K562 (cell line): ENCODE results near the gene ATP5PD. TPM values are rescaled to one million over a fixed set of nuclear protein-coding genes. Genes with fewer than 3 reads are reported as not detected.
A peak's percentile ranks its signal among the peaks of the same experiment; 100 is the strongest.

Source experiments
- ATAC-seq: fragments of 200-7000 bp; cut with Tn5 transposase; 3 replicates; pipeline ENCODE4 v1.9.1; 2020; ENCODE audit warnings: moderate library complexity
- BruUV-seq: library from RNA; stranded (reverse); fragments of 400-500 nt; replicated peaks from 2 replicates; lab custom pipeline; 2021; lab: Mats Ljungman, UMichigan
- CTCF ChIA-PET: fragments of 300-600 bp; formaldehyde crosslinking; extraction: SDS; loops from one replicate; lab custom pipeline; 2021; ENCODE audit warnings: low intra/inter-chr PET ratio; lab: Yijun Ruan, JAX
- POLR2A ChIA-PET: fragments of 300-600, 350-650 bp; sonication (Branson Sonifier 250); formaldehyde crosslinking; extraction: SDS; loops from one replicate; lab custom pipeline; 2021; ENCODE audit warnings: antibody characterized with exemption, inconsistent platforms; lab: Yijun Ruan, JAX
- DNase-seq, 4 experiments: peaks; one replicate each; pipeline versions ENCODE4 v3.0.0 to v3.0.0-alpha.2; 2011 to 2018; ENCODE audit warnings: low spot score in 3 of 4, mixed read lengths in 3 of 4; ENCODE audit errors: extremely low read depth in 1 of 4
- FAIRE-seq: peaks from 2 replicates; lab custom pipeline; 2011; peaks lifted over from hg19 to GRCh38; lab: Jason Lieb, UNC
- H2AFZ ChIP-seq: 2 replicates; pipeline ENCODE4 v1.6.0; 2011; ENCODE audit warnings: low read depth, low read length, control low read depth, inconsistent platforms
- H3K27ac ChIP-seq: fragments of 200-600 bp; 3 replicates; pipeline ENCODE4 v1.8.0; 2011; ENCODE audit warnings: low read depth, mild to moderate bottlenecking, control low read depth, inconsistent platforms, low read length, moderate library complexity, mixed read lengths; ENCODE audit errors: extremely low read depth
- H3K27me3 ChIP-seq, 2 experiments: fragments of 300-600 bp in 1 of 2; 2 replicates in 1 of 2; 3 replicates in 1 of 2; pipeline versions ENCODE4 v1.6.0 to v1.8.0; 2011; ENCODE audit warnings: inconsistent platforms in 2 of 2, low read length in 2 of 2, mild to moderate bottlenecking in 1 of 2, mixed read lengths in 1 of 2, moderate library complexity in 1 of 2; ENCODE audit not compliant: control insufficient read depth in 2 of 2, insufficient read depth in 2 of 2
- H3K36me3 ChIP-seq: fragments of 300-600 bp; 3 replicates; pipeline ENCODE4 v1.8.0; 2011; ENCODE audit warnings: mild to moderate bottlenecking, low read length, inconsistent platforms; ENCODE audit not compliant: control insufficient read depth, insufficient read depth
- H3K4me1 ChIP-seq, 2 experiments: fragments of 200-600 bp in 1 of 2; replicated peaks in 1 of 2; 2 replicates in 1 of 2; 3 replicates in 1 of 2; pipeline versions ENCODE4 v1.5.1 to v1.8.0; 2011; ENCODE audit warnings: inconsistent platforms in 2 of 2, low read length in 2 of 2, mild to moderate bottlenecking in 1 of 2, mixed read lengths in 1 of 2, moderate library complexity in 1 of 2; ENCODE audit not compliant: control insufficient read depth in 2 of 2, insufficient read depth in 2 of 2
- H3K4me2 ChIP-seq: 2 replicates; pipeline ENCODE4 v1.6.1; 2011; ENCODE audit warnings: low read length, control low read depth, inconsistent platforms, mixed read lengths; ENCODE audit not compliant: insufficient read depth
- H3K4me3 ChIP-seq: fragments of 200-600 bp; sonication (generic), shearing (Covaris generic); 2 replicates; pipeline ENCODE4 v1.5.1; 2016; ENCODE audit warnings: control low read depth, inconsistent platforms
- H3K79me2 ChIP-seq: fragments of 200-600 bp; 3 replicates; pipeline ENCODE4 v1.8.0; 2011; ENCODE audit warnings: low read length, inconsistent platforms; ENCODE audit not compliant: control insufficient read depth, insufficient read depth
- H3K9ac ChIP-seq, 2 experiments: 2 replicates each; pipeline versions ENCODE4 v1.6.0 to v1.6.1; 2011; ENCODE audit warnings: low read depth in 2 of 2, low read length in 2 of 2, control low read depth in 1 of 2, inconsistent platforms in 1 of 2, mild to moderate bottlenecking in 1 of 2, mixed read lengths in 1 of 2; ENCODE audit not compliant: insufficient read depth in 1 of 2
- H3K9me1 ChIP-seq: one replicate; pipeline ENCODE4 v1.6.0; 2011; ENCODE audit warnings: inconsistent platforms, mild to moderate bottlenecking, low read length, moderate library complexity; ENCODE audit not compliant: control insufficient read depth, insufficient read depth
- H3K9me3 ChIP-seq: replicated peaks from 2 replicates; pipeline ENCODE4 v1.5.1; 2011; ENCODE audit warnings: low read depth, low read length, inconsistent platforms; ENCODE audit not compliant: control insufficient read depth, insufficient read depth
- H4K20me1 ChIP-seq: replicated peaks from 2 replicates; pipeline ENCODE4 v1.6.1; 2011; ENCODE audit warnings: low read length, inconsistent platforms, mixed read lengths; ENCODE audit not compliant: control insufficient read depth, insufficient read depth
- BDP1 ChIP-seq: IDR thresholded peaks from 3 replicates; pipeline ENCODE4 v1.6.1; 2011; ENCODE audit not compliant: insufficient read length, insufficient read depth
- CUX1 ChIP-seq: fragments of 200-800 bp; sonication (Bioruptor generic); IDR thresholded peaks from 2 replicates; pipeline ENCODE4 v1.6.1; 2016; ENCODE audit warnings: missing genetic modification characterization, missing compliant biosample characterization
- EGR1 ChIP-seq: fragments of 450-650 bp; conservative IDR thresholded peaks from 2 replicates; pipeline ENCODE4 v1.6.1; 2017; ENCODE audit warnings: mild to moderate bottlenecking
- MEF2A ChIP-seq: IDR thresholded peaks from 2 replicates; pipeline ENCODE4 v1.6.1; 2011; ENCODE audit warnings: low read depth, mild to moderate bottlenecking, low read length, moderate library complexity; ENCODE audit not compliant: control insufficient read depth
- NR2C1 ChIP-seq, 2 experiments: fragments of 450-650 bp; IDR thresholded peaks; 2 replicates each; pipeline ENCODE4 v1.6.1; 2017; ENCODE audit warnings: mild to moderate bottlenecking in 2 of 2, antibody characterized with exemption in 1 of 2, inconsistent platforms in 1 of 2, missing compliant biosample characterization in 1 of 2, missing genetic modification characterization in 1 of 2
- PYGO2 ChIP-seq: fragments of 450-650 bp; IDR thresholded peaks from 2 replicates; pipeline ENCODE4 v1.6.1; 2016; ENCODE audit warnings: mild to moderate bottlenecking, missing genetic modification characterization, moderate library complexity, missing compliant biosample characterization
- STAG1 ChIP-seq: sonication (generic); formaldehyde crosslinking; IDR thresholded peaks from 2 replicates; pipeline ENCODE4 v1.5.0; 2020; ENCODE audit warnings: missing genetic modification reagents, borderline replicate concordance
- XRCC5 ChIP-seq: fragments of 200-400 bp; formaldehyde crosslinking; IDR thresholded peaks from 2 replicates; pipeline ENCODE4 v1.6.1; 2017; ENCODE audit warnings: low read depth, mild to moderate bottlenecking, low read length
- ZNF583 ChIP-seq: fragments of 250-450 bp; sonication (Bioruptor Pico); IDR thresholded peaks from 2 replicates; pipeline ENCODE4 v1.4.0; 2020
- WGBS: fragments of 100-300 bp; shearing (Covaris generic); methylation state at CpG from one replicate; pipeline ENCODE4 v1.1.6; 2016; ENCODE audit warnings: low coverage, mixed read lengths; ENCODE audit not compliant: insufficient coverage; ENCODE audit errors: missing lambda C conversion rate; 5-methylcytosine and 5-hydroxymethylcytosine counted together
- in situ Hi-C: fragments of 300-500 bp; cut with MboI; formaldehyde crosslinking; loops from 4 replicates; pipeline ENCODE4 v1.15.0; 2018; ENCODE audit warnings: inconsistent platforms, mixed read lengths
- intact Hi-C: fragments of 100-400 bp; cut with micrococcal nuclease; formaldehyde crosslinking; loops from 2 replicates; pipeline ENCODE4 v1.14.2; 2022
- polyA plus RNA-seq, 8 experiments: library from polyadenylated mRNA; depleted of rRNA in 4 of 8; stranded (reverse) in 5 of 8; unstranded in 3 of 8; fragments of >200 nt; fragmentation: Nextera tagmentation in 2 of 8; fragmentation: Illumina TruSeq in 1 of 8; extraction: Ambion mirVana in 2 of 8; extraction: Trizol in 1 of 8; gene quantifications; 2 replicates each; pipeline versions ENCODE4 v1.2.1 to v1.2.3, GENCODE V29; 2011 to 2014; ENCODE audit warnings: inconsistent platforms in 1 of 8, missing spikeins in 1 of 8
- total RNA-seq, 7 experiments: library from RNA; depleted of rRNA in 6 of 7; stranded (reverse); fragments of >200 nt in 6 of 7; fragmentation: Illumina TruSeq in 2 of 7; extraction: Trizol in 2 of 7; gene quantifications; 2 replicates each; pipeline versions ENCODE4 v1.2.1 to v1.2.3, GENCODE V29; 2011 to 2021; ENCODE audit warnings: low replicate concordance in 1 of 7

The ATP5PD gene
- total and polyA plus RNA-seq, 9 of the 15 experiments (the other 6 are each of a cell fraction or from before 2014, with no cell fraction given), result 271 to 828 (median 432) TPM

GRCh38 chr17:75077072-75077495 lies 30.3 kb upstream of the ATP5PD start:
- Histone ChIP-seq H3K9me3 (no peaks in the 10 kb centered on the region), H3K4me1 (peaks cover 29 to 50% of the 10 kb centered on the region in 2 experiments), H2AFZ (no peak overlapping the region), H3K79me2 (no peaks in the 10 kb centered on the region), H3K27me3 (no peaks in the 10 kb centered on the region), H3K27ac (no peak overlapping the region), H3K4me2 (no peak overlapping the region), H3K9me1 (no peaks in the 10 kb centered on the region), H3K4me3 (no peak overlapping the region), H3K9ac (0 out of 4 replicates have a peak overlapping the region, but pooled peaks of 1 of the 2 experiments have one; percentile 4), H4K20me1 (no peaks in the 10 kb centered on the region), H3K36me3 (no peaks in the 10 kb centered on the region)
- no TSS peak for BruUV-seq
- in situ Hi-C loops (no loop called here), intact Hi-C loops (no loop called here)
- WGBS, result 68% methylated on average over 18 of the region's 30 CpGs
- ChIA-PET CTCF (no interaction called here), POLR2A (interaction anchor here (0.7 to 1.7 kb wide), 3 partner anchors 10 to 120 kb away, joined by 3 to 6 read pairs (median 3); no protein-coding TSS in a partner anchor)
- ATAC-seq, result no peak
- peak; percentile 61; the same call in 1 of the 2 replicates for TF ChIP-seq NR2C1 (IDR thresholded peaks at IDR 0.05)
- TF ChIP-seq NR2C1 (tag; IDR thresholded peaks at IDR 0.05), result peak; percentile 63
- no peak for TF ChIP-seq BDP1
- TF ChIP-seq EGR1, result 0 out of 2 replicates have a peak, but pooled peaks have one; percentile 13
- no peak for FAIRE-seq
- no peak for DNase-seq

- H3K27me3 ChIP-seq, result no peaks in the 10 kb centered on the region
- H4K20me1 ChIP-seq, result no peaks in the 10 kb centered on the region
- CTCF ChIA-PET, result no interaction called here
- no peak for TF ChIP-seq ZNF583 (CRISPR knock-in tag)
- no peak for TF ChIP-seq NR2C1 (IDR thresholded peaks at IDR 0.05)
- TF ChIP-seq NR2C1 (tag; IDR thresholded peaks at IDR 0.05), result no peak
- TF ChIP-seq STAG1 (CRISPR knock-in tag), result no peak
- TF ChIP-seq XRCC5, result no peak
- no peak for TF ChIP-seq PYGO2
- TF ChIP-seq CUX1 (CRISPR knock-in tag), result no peak
- TF ChIP-seq MEF2A, result no peak
These were observed 29.0 kb upstream of the ATP5PD start for GRCh38 chr17:75075597-75076336.

More at GRCh38 chr17:75075597-75076336, 29.0 kb upstream of the ATP5PD start:
- Histone ChIP-seq H3K9ac (peak overlapping the region in 1 of 2 experiments; percentile 4; a peak in 1 of 4 replicates), H3K4me1 (peaks cover 38 to 54% of the 10 kb centered on the region in 2 experiments), H3K36me3 (no peaks in the 10 kb centered on the region), H2AFZ (no peak overlapping the region), H3K9me1 (no peaks in the 10 kb centered on the region), H3K27ac (no peak overlapping the region), H3K4me3 (no peak overlapping the region), H3K4me2 (no peak overlapping the region), H3K79me2 (no peaks in the 10 kb centered on the region), H3K9me3 (no peaks in the 10 kb centered on the region)
- DNase-seq (no peak), ATAC-seq (no peak), FAIRE-seq (no peak)
- POLR2A ChIA-PET, result interaction anchor here (0.6 to 1.8 kb wide), 7 partner anchors 11 to 372 kb away, joined by 3 to 8 read pairs (median 3); no protein-coding TSS in a partner anchor
- no TSS peak for BruUV-seq
- in situ Hi-C loops (no loop called here), intact Hi-C loops (no loop called here)
- 51% methylated on average over 4 of the region's 4 CpGs for WGBS
